Measurements from ENCODE around the gene ADARB1. TPM values are rescaled to one million over a fixed set of nuclear protein-coding genes. Genes with fewer than 3 reads are reported as not detected.
A peak's percentile ranks its signal among the peaks of the same experiment; 100 is the strongest.

ADARB1 gene
- total and polyA plus RNA-seq, 5 donors = 9.1 to 23.8 (median 19.2) TPM

DNA sequence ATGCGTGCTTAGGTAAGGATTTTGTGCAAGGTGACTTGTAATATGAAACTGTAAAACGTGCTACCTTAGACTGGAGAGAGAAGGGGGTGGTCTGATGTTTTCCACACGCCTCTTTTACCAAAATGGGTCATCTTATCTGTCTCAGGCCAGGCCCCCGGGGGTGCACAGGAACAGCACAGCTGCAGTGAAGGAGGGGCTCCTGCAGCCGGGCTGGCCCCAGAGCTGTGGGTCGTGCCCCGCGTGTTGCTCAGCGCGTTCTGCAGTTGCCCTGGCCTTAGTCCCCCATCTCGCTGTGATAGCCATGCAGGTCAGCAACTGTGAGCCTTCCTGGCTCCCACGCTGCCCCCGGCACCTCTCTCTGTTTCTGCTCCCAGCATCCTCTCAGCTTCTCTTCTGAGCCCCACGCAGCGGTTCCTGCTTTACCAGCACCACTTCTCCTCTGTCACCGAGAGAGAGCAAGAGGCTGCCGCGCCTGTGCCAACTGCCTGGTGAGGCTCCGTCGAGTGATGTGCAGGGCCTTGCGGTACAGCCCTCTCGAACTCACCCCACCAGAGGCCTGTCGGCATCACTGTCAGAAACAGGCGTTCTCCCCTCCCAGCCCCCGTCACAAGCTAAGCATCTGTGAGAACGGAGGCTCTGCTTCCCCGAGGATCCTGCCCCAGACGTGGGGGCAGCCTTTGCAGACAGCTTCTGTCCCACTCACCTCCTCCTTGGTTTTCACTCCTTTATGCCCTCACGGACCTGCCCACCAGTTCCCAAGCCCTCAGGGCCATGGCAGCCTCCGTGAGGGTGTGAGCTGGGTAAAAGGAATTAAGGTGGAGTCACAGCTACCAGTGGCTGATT is 73.3 kb downstream of the ADARB1 start:
- no peaks in the 10 kb centered on the region for H3K9me3 ChIP-seq (ENCODE audit: control insufficient read depth, low read length)
- 82% methylated on average over 30 of the region's 30 CpGs for WGBS
- DNase-seq = peak in 2 of 3 donors; percentile 33 to 43
- no peaks in the 10 kb centered on the region for H3K27me3 ChIP-seq (ENCODE audit: control insufficient read depth, insufficient read depth)
- no peak overlapping the region for H3K27ac ChIP-seq (ENCODE audit: low read length)
- intact Hi-C loops (cut with DNase I) = no loop called here
- ATAC-seq = no peak
- no peaks in the 10 kb centered on the region for H3K4me1 ChIP-seq (ENCODE audit: control insufficient read depth, insufficient read depth, low read length)
- no peak overlapping the region for H3K4me3 ChIP-seq (ENCODE audit: low read length)

DNA sequence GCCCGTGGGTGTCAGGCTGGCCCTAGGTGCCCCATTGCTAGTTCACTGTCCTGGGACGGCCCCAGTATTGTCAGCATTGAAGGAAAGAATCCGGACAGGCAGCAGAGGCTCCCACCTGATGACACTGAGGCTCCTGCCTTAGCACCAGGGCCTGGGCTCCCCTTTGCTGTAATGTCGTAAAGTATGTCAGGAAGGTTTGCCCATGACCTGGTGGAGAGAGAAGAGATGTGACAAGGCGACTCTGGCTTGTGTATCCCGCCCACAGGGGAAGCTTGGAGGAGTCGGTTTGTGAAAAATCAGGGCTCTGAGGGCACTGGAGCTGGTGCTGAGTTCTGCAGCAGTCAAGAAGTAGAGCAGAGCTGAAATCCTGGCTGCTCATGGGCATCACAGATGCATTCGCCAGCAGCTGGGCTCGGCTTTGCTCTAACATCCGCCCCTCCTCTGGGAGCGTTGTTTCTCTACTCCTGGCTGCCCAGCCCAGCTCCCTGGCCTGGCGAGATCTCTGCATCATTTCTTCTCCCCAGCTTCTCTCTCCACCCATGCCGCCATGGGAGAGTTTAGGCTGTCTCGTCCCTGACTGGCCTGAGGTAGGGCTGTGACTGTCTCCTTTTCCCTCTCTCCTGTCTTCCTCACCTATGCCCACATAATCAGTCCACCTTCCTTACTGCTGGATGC is 74.1 kb downstream of the ADARB1 start:
- no peaks in the 10 kb centered on the region for H3K4me1 ChIP-seq (ENCODE audit: control insufficient read depth, insufficient read depth, low read length)
- peak in 1 of 3 donors; percentile 19 for DNase-seq
- H3K4me3 ChIP-seq (ENCODE audit: low read length) = no peak overlapping the region
- no peaks in the 10 kb centered on the region for H3K27me3 ChIP-seq (ENCODE audit: control insufficient read depth, insufficient read depth)
- ATAC-seq = no peak
- no peaks in the 10 kb centered on the region for H3K9me3 ChIP-seq (ENCODE audit: control insufficient read depth, low read length)
- intact Hi-C loops (cut with DNase I) = no loop called here
- 90% methylated on average over 14 of the region's 14 CpGs for WGBS
- no peak overlapping the region for H3K27ac ChIP-seq (ENCODE audit: low read length)

DNA sequence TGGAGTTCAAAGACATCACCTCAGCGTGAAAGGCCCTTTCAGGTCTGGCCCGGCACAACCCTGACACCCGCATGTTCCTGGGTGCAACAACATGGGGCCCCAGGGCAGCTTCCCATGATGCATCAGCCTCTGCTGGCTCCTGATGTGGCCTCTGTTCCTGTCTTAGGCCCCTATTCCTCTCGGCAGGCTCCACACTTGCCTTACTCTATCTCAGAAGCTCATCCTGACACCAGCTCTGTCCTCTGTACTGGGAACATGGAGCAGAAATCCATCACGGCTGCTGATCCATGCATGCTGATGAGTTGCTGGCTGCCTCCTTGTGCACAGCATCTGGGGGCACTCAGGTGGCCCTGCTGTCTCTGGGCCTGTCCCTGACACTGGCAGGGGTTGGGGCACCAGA is 74.6 kb downstream of the ADARB1 start:
- intact Hi-C loops (cut with DNase I) = no loop called here

DNA sequence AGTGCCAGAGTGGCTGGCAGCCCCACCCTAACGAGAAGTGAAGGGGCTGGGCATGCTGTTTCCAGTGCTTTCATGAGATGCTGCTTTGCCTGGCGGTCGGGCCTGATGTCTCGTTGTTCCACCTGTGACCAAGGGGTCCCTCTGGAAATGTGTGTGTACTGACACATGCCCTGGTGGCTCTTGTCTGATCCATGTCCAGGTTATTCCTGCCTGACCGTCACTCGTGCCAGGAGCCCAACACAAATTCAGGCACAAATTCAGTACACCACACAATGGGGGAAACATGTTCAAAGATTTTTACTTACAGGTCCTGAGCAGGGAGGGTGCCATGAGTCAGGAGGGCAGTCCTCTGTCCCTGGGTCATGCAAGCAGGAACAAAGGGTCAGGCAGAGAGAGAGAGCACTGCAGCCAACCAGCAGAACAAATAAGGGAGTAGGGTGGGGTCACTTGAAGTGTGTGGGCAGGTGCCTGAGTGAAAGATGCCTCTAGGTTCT is 76.3 kb downstream of the ADARB1 start:
- intact Hi-C loops (cut with DNase I) = loop anchor here in 1 of 4 donors (10.0 kb wide), 1 partner anchor 134 kb away; the partner anchor contains the start of gene POFUT2
- no peak overlapping the region for H3K4me3 ChIP-seq (ENCODE audit: low read length)
- ATAC-seq (peak in 1 of 2 donors; percentile 14), DNase-seq (no peak)
- no peaks in the 10 kb centered on the region for H3K27me3 ChIP-seq (ENCODE audit: control insufficient read depth, insufficient read depth)
- no peak overlapping the region for H3K27ac ChIP-seq (ENCODE audit: low read length)
- WGBS = 94% methylated on average over 6 of the region's 6 CpGs
- H3K9me3 ChIP-seq (ENCODE audit: control insufficient read depth, low read length) = no peaks in the 10 kb centered on the region
- H3K4me1 ChIP-seq (ENCODE audit: control insufficient read depth, insufficient read depth, low read length) = no peaks in the 10 kb centered on the region

More for the DNA sequence above, 74.6 kb downstream of the ADARB1 start:
- H3K4me3 ChIP-seq (ENCODE audit: low read length) = no peak overlapping the region
- no peaks in the 10 kb centered on the region for H3K27me3 ChIP-seq (ENCODE audit: control insufficient read depth, insufficient read depth)
- no peaks in the 10 kb centered on the region for H3K4me1 ChIP-seq (ENCODE audit: control insufficient read depth, insufficient read depth, low read length)
- 81% methylated on average over 5 of the region's 5 CpGs for WGBS
- DNase-seq = peak in 1 of 3 donors; percentile 29
- H3K9me3 ChIP-seq (ENCODE audit: control insufficient read depth, low read length) = no peaks in the 10 kb centered on the region
- no peak overlapping the region for H3K27ac ChIP-seq (ENCODE audit: low read length)
- ATAC-seq = no peak

DNA sequence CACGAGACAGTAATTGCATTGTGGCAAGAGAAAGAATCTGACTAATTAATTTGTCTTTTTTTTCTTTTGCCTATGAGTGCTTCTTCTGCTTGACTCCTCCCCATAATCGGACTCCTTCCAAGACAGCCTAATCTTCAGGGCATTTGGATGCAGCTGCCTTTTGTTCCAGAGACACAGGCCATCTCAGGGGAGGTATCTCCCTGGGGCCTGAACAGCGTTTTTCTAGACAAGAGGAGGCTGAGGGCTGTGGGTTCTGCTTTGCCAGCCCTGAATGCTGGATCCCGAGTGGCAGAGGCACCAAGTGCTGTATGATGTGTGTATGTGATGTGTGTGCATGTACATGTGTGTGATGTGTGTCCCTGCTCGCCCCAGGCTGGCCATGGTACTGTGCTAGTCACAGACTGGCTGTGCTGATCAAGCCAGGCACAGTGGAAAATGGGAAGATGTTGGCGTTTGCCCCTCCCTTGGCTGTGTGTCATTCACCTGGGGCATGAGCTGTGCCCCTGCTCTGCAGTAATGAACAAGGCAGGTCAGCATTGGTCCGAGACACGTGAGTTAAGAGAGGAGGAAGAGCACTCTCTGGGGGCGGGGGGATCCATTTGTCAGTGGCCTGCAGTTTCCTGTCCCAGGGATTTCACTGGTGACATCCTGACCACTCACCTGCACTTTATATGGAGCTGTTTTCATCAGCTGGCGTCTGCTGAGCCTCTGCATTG is 77.2 kb downstream of the ADARB1 start:
- ATAC-seq = no peak
- Histone ChIP-seq H3K4me3 (ENCODE audit: low read length) (no peak overlapping the region), H3K9me3 (ENCODE audit: control insufficient read depth, low read length) (no peaks in the 10 kb centered on the region), H3K27me3 (ENCODE audit: control insufficient read depth, insufficient read depth) (no peaks in the 10 kb centered on the region), H3K4me1 (ENCODE audit: control insufficient read depth, insufficient read depth, low read length) (no peaks in the 10 kb centered on the region), H3K27ac (ENCODE audit: low read length) (no peak overlapping the region)
- intact Hi-C loops (cut with DNase I) = loop anchor here in 1 of 4 donors (10.0 kb wide), 1 partner anchor 133 kb away; the partner anchor contains the start of gene POFUT2
- DNase-seq = no peak
- 68% methylated on average over 10 of the region's 10 CpGs for WGBS

DNA sequence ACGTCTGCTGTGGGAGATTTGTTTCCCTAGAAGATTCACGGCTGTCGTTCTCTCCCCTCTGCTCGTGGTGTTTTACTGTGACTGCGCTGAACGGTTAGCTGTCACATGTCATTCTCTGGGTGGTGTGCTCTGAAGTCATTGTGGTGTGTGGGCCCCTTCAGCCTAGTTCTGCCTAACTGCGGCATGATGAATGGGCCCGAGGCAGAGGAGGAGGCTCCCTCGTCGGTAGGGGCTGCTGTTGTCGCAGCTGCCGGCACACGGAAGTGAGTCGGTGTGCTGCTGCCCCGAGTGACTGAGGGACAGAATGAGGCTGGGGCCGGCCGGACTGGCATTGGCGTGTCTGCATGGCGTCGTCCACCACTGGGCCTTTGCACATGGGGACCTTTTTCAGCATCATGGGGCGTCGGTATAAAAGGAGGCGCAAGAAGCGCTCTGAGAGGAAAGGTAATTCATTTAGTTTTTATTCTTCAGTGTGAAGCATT is 77.9 kb downstream of the ADARB1 start:
- H3K27ac ChIP-seq (ENCODE audit: low read length) = no peak overlapping the region
- no peaks in the 10 kb centered on the region for H3K27me3 ChIP-seq (ENCODE audit: control insufficient read depth, insufficient read depth)
- peak; percentile 35 to 50 for ATAC-seq
- no peaks in the 10 kb centered on the region for H3K4me1 ChIP-seq (ENCODE audit: control insufficient read depth, insufficient read depth, low read length)
- intact Hi-C loops (cut with DNase I) = loop anchor here in 1 of 4 donors (10.0 kb wide), 1 partner anchor 132 kb away; the partner anchor contains the start of gene POFUT2
- DNase-seq = peak; percentile 44 to 71 (median 65)
- H3K9me3 ChIP-seq (ENCODE audit: control insufficient read depth, low read length) = no peaks in the 10 kb centered on the region
- 68% methylated on average over 24 of the region's 24 CpGs for WGBS
- H3K4me3 ChIP-seq (ENCODE audit: low read length) = no peak overlapping the region

DNA sequence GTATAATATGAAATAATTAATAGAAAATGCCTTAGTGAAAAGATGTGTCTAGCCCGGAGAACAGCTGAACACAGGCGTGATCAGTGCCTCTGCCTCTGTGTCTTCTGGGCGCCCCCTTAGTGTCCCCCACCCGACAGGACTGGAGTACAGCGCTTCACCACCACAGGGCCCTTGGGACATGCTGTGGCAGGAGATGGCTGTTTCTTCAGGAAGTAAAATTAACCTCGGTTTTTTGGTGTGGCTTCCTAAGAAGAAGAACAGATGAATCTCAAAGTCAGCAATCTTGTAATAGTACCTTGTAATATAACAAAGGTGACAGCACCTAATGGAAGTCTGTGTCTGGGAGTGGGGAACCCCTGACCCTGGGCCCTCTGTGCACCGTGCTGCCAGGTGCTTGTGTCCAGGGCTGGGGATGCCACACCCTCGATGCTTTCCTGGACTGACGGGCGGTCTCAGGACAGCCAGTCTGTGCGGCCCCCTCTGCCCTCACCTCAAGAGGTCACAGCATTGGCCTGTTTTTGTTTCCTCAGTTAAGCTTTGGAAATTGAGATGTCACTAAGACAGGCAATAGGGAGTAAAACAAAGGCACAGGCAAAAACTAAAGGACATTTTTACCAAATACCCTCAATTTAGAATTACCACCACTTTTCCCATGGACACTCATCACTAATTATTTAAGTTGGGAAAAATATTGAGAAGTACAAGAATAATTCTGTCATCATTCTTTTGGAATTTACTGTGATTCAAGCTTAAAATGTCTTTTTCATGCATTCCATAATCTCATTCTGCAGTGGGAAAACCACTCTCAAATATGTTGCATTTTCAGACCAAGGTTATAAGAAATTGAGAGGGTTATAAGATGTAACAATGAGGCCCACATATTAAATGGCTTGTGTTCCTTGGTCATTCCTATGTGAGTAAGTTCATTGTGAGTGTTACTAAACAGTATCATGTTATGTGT is 79.3 kb downstream of the ADARB1 start:
- no peak overlapping the region for H3K4me3 ChIP-seq (ENCODE audit: low read length)
- H3K27ac ChIP-seq (ENCODE audit: low read length) = no peak overlapping the region
- 64% methylated on average over 11 of the region's 11 CpGs for whole genome bisulfite sequencing
- H3K4me1 ChIP-seq (ENCODE audit: control insufficient read depth, insufficient read depth, low read length) = no peaks in the 10 kb centered on the region
- peak in 1 of 3 donors; percentile 19 for DNase-seq
- intact Hi-C loops (cut with DNase I) = loop anchor here in 1 of 4 donors (10.0 kb wide), 1 partner anchor 131 kb away; the partner anchor contains the start of gene POFUT2
- H3K27me3 ChIP-seq (ENCODE audit: control insufficient read depth, insufficient read depth) = no peaks in the 10 kb centered on the region
- no peak for ATAC-seq
- no peaks in the 10 kb centered on the region for H3K9me3 ChIP-seq (ENCODE audit: control insufficient read depth, low read length)

DNA sequence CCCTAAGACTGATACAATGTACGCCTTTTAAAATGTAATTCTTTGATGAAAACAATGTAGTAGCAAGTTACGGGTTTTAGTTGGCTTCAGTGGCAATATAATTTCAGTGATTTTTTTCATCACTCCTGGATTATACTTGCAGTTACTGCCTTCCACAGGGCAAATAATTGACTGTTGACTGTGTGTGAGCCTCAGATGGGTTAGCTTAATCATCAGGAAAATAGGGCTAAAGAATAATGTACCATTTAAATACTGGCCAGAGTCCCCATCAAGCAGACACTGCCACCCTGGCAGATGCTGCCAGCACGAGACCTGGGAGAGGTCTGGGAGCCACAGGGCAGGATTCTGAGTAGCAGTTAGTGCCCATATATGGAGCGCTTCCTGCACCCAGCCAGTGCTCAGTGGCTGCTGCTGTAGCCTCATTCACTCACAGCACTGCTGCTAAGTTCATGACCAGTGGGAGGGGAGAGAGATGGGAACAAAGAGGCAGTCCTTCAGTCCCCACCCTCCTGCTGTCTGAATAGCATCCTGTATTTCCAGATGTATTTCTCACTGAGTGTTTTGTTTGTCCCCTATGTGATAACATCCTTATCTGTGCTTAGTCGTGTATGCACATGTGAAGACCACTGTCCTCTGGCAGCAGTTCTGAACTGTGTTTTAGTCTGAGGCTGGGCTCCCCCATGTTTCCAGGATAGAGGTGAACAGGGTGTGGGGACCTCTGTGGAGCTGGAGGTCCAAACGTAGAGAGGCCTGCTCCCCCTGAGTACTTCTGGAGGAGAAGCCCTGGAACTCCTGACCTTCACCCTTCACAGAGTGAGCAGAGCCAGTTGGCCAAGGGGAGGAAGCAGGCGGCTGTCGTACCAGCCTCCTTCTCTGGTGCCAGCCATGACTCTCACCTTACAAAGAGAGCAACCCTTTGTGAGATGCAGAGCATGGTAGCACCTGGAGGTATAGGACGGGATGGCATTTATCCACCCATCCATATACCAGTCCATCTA is 80.4 kb downstream of the ADARB1 start:
- ATAC-seq = peak; percentile 57 to 70
- intact Hi-C loops (cut with DNase I) = loop anchor here in 1 of 4 donors (10.0 kb wide), 1 partner anchor 130 kb away; the partner anchor contains the start of gene POFUT2
- no peak overlapping the region for H3K27ac ChIP-seq (ENCODE audit: low read length)
- 72% methylated on average over 9 of the region's 9 CpGs for WGBS
- no peaks in the 10 kb centered on the region for H3K4me1 ChIP-seq (ENCODE audit: control insufficient read depth, insufficient read depth, low read length)
- peak in 1 of 3 donors; percentile 35 for DNase-seq
- no peak overlapping the region for H3K4me3 ChIP-seq (ENCODE audit: low read length)
- H3K9me3 ChIP-seq (ENCODE audit: control insufficient read depth, low read length) = no peaks in the 10 kb centered on the region
- no peaks in the 10 kb centered on the region for H3K27me3 ChIP-seq (ENCODE audit: control insufficient read depth, insufficient read depth)

DNA sequence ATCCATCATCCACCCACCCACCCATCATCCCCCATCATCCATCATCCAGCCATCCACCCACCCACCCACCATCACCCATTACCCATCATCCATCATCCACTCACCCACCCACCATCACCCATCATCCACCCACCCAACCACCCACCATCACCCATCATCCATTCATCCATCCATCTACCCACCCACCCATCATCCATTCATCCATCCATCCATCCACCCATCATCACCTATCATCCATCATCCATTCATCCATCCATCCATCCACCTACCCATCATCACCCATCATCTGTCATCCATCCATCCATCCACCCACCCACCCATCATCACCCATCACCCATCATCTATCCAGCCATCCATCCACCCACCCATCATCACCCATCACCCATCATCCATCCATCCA is 81.5 kb downstream of the ADARB1 start:
- no peak overlapping the region for H3K4me3 ChIP-seq (ENCODE audit: low read length)
- H3K27me3 ChIP-seq (ENCODE audit: control insufficient read depth, insufficient read depth) = no peaks in the 10 kb centered on the region
- ATAC-seq (no peak), DNase-seq (no peak)
- no peaks in the 10 kb centered on the region for H3K9me3 ChIP-seq (ENCODE audit: control insufficient read depth, low read length)
- no peak overlapping the region for H3K27ac ChIP-seq (ENCODE audit: low read length)
- H3K4me1 ChIP-seq (ENCODE audit: control insufficient read depth, insufficient read depth, low read length) = no peaks in the 10 kb centered on the region
- intact Hi-C loops (cut with DNase I) = loop anchor here in 1 of 4 donors (10.0 kb wide), 1 partner anchor 129 kb away; the partner anchor contains the start of gene POFUT2
